BE2C (cell line): Measurements from ENCODE around the gene RXRG.

Experiments
- DNase-seq: peaks from one replicate; pipeline ENCODE4 v3.0.0-alpha.2; 2020
- H3K27me3 ChIP-seq: fragments of 250-450 bp; sonication (Bioruptor Pico); 2 replicates; pipeline ENCODE4 v1.5.1; 2020; ENCODE audit warnings: mild to moderate bottlenecking
- H3K36me3 ChIP-seq: fragments of 250-450 bp; sonication (Bioruptor Pico); 2 replicates; pipeline ENCODE4 v1.5.1; 2020; ENCODE audit warnings: mild to moderate bottlenecking
- H3K4me1 ChIP-seq: fragments of 250-450 bp; sonication (Bioruptor Pico); 2 replicates; pipeline ENCODE4 v1.5.1; 2020
- H3K4me3 ChIP-seq: 2 replicates; pipeline ENCODE4 v1.5.1; 2011; ENCODE audit warnings: low read depth, low read length
- H3K9me3 ChIP-seq: fragments of 250-450 bp; sonication (Bioruptor Pico); 2 replicates; pipeline ENCODE4 v1.5.1; 2020
- TF ChIP-seq, protein P1 (sequence below): IDR thresholded peaks from 2 replicates; pipeline ENCODE4 v1.5.1; 2012; ENCODE audit warnings: mild to moderate bottlenecking, low read depth, low read length

RXRG gene

DNA sequence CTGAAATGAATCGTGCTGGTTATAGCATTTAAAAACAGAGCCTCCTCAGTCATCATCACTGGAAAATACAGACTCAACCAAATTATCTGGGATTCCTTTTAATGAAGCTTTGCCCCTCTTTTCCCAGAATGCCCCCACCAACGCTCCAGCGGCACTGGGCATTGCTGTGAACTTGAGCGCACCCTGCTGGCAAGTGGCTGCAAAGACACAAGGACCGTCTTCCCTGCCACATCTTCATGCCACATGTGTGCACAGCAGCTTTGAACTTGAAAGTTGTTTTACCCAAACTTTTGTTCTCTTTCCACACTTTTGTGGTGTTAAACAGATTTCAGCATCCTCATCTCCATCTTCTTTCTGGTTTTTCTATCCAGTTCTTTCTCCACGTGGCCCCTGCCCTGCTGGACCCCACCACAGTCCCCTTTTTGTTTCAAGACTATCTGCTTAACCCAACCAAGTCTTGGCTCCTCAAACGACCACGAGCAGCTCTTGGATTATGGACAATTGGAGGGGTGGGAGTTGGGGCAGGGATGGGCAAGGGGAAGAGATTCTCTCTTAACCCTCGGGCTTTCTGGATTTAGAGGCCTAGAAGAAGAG lies 75.6 kb downstream of the RXRG start:
- Histone ChIP-seq H3K27me3 (peaks cover 3% of the 10 kb centered on the region; the same call in 1 of the 2 replicates), H3K4me1 (no peaks in the 10 kb centered on the region), H3K36me3 (no peaks in the 10 kb centered on the region), H3K4me3 (no peak overlapping the region), H3K9me3 (no peaks in the 10 kb centered on the region; the same call in 1 of the 2 replicates)
- peak; percentile 65 for DNase-seq
- TF ChIP-seq, protein P1, sequence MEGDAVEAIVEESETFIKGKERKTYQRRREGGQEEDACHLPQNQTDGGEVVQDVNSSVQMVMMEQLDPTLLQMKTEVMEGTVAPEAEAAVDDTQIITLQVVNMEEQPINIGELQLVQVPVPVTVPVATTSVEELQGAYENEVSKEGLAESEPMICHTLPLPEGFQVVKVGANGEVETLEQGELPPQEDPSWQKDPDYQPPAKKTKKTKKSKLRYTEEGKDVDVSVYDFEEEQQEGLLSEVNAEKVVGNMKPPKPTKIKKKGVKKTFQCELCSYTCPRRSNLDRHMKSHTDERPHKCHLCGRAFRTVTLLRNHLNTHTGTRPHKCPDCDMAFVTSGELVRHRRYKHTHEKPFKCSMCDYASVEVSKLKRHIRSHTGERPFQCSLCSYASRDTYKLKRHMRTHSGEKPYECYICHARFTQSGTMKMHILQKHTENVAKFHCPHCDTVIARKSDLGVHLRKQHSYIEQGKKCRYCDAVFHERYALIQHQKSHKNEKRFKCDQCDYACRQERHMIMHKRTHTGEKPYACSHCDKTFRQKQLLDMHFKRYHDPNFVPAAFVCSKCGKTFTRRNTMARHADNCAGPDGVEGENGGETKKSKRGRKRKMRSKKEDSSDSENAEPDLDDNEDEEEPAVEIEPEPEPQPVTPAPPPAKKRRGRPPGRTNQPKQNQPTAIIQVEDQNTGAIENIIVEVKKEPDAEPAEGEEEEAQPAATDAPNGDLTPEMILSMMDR, result peak; percentile 95

DNA sequence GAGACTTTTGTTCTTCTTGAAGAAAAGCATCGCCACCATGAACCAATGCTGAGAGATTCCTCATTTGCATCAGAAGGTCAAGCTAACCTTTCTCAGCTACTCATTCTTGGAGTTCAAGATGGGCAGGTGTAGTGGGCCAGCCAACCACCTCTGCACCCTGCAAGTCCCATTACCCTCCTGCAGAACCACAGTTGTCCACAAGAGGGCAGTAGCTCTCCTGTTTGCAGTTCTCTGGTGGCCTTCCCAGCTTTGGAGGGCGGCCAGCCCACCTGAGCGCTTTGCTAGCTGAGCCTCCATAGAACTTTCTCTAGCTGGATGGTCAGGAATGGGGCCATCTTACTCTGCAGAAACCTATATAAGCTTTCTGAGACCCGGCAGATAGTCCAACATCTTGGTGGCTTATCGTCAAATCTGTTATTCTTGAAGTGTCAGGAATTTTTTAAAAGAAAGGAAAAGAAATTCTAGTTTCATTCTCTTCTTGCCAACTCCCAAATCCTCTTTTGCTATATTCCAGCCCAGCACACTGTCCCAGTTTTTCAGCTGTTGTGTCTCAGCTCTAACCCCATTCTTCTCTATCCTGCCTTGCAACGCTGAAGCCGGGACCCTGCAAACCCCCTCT lies 77.4 kb downstream of the RXRG start:
- Histone ChIP-seq H3K27me3 (no peaks in the 10 kb centered on the region), H3K4me1 (no peaks in the 10 kb centered on the region), H3K9me3 (no peaks in the 10 kb centered on the region), H3K4me3 (no peak overlapping the region), H3K36me3 (no peaks in the 10 kb centered on the region)
- peak; percentile 81 for DNase-seq
- TF ChIP-seq, protein P1, result peak; percentile 97

DNA sequence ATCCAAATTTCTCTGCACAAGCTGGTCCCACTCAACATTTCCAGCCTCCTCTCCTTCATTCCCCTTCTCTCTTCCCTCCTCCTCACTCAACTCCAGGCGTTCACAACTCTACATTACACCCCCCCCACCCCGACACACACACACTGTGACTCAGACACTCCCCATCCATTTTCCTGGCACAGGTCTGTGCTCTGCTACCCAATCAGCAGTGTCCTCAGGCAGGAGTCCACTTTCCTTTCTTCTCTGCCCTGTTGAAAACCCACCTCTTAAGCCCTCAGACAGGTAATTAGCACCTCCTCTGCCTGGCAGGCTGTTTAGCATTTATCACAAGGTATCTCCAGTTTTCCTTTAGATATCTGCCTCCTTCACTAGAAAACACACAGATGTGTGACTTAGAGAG lies 79.6 kb downstream of the RXRG start:
- no peaks in the 10 kb centered on the region for H3K9me3 ChIP-seq
- H3K4me3 ChIP-seq, result no peak overlapping the region
- TF ChIP-seq, protein P1, result no peak
- H3K36me3 ChIP-seq, result no peaks in the 10 kb centered on the region
- 0 out of 2 replicates have a peak, but pooled peaks cover 3% of the 10 kb centered on the region for H3K27me3 ChIP-seq
- no peak for DNase-seq
- H3K4me1 ChIP-seq, result no peaks in the 10 kb centered on the region

DNA sequence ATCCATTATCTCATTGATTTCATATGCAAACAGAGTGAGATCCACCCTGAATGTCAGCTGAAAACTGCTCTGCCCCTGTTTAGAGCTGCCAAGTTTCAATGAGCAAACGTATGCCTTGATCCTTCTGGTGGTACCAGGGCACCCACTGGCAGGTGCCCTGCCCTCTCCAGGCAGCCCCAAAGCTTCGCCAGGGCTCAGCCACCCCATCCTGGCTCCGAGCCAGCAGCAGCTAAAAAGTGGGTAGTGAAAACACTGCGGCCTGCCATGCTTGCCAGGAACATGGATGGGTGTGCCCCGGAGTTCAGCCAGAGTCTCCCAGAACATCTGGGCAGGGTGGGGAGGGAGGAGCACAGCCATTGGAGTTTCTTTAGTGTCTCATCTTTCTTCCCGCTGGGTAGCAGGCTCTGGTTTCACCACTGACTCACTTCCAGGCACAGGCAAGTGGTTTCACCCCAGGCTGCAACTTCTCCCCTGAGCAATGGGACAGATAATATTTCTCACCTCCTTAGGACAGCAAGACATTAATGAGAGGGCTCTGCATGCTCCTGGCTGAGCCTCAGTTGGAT lies 80.3 kb downstream of the RXRG start:
- H3K27me3 ChIP-seq, result 0 out of 2 replicates have a peak, but pooled peaks cover 3% of the 10 kb centered on the region
- no peaks in the 10 kb centered on the region for H3K36me3 ChIP-seq
- TF ChIP-seq, protein P1, result no peak
- H3K4me3 ChIP-seq, result no peak overlapping the region
- no peak for DNase-seq
- H3K9me3 ChIP-seq, result no peaks in the 10 kb centered on the region
- H3K4me1 ChIP-seq, result no peaks in the 10 kb centered on the region

DNA sequence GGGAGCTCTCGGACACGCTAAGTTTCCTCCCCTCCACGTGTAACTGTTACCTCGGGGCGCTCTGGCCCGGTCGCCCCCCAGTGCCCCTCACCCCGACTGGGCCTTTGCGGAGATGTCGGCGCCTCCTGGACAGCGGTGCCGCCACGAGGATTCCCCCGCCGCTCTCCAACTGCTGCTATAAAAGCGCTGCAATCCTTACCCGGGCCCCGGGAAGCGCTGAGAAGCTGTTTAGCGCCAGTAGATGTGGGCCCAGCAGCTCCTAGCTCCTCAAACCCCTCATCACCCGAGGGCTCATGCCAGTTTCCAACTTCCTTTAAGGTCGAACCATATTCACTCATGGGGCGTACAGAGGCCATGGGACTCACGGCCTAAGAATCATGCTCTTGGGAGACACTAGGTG lies 88.0 kb downstream of the RXRG start:
- H3K9me3 ChIP-seq, result no peaks in the 10 kb centered on the region
- peaks cover 71% of the 10 kb centered on the region for H3K27me3 ChIP-seq
- H3K4me1 ChIP-seq, result no peaks in the 10 kb centered on the region
- no peak for DNase-seq
- H3K36me3 ChIP-seq, result no peaks in the 10 kb centered on the region
- TF ChIP-seq, protein P1, result no peak
- H3K4me3 ChIP-seq, result no peak overlapping the region
